ENCODE results near the gene FBXL20. TPM values are rescaled to one million over a fixed set of nuclear protein-coding genes. Genes with fewer than 3 reads are reported as not detected.

FBXL20 gene
- total and polyA plus RNA-seq, 10 of the 15 experiments (the other 5 are each of a cell fraction or from before 2014, with no cell fraction given) = 1.2 to 8.3 (median 4.4) TPM

DNA sequence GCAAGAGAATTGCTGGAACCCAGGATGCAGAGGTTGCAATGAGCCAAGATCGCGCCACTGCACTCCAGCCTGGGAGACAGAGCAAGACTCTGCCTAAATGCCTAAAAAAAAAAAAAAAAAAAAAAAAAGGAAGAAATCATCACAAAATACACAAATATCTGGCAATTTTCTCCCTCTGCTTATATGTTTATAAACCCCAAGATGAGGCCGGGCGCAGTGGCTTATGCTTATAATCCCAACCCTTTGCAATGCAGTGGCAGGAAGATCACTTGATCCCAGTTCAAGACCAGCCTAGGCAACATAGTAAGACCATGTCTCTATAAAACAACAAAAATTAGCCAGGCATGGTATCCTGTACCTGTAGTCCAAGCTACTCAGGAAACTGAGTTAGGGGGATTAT is 28.2 kb upstream of the FBXL20 start (continued):
- TF ChIP-seq CREM (IDR thresholded peaks at IDR 0.05; ENCODE audit: low read depth) = no peak

- DNase-seq (ENCODE audit: low read depth, low spot score) (no peak), ATAC-seq (no peak), FAIRE-seq (no peak)
- no peaks in the 10 kb centered on the region for H3K79me2 ChIP-seq (ENCODE audit: control insufficient read depth, insufficient read depth, low read length)
- no peak overlapping the region for H3K4me2 ChIP-seq (ENCODE audit: control insufficient read depth, insufficient read depth)
- no peaks in the 10 kb centered on the region for H3K9me3 ChIP-seq (replicated peaks; ENCODE audit: control insufficient read depth, insufficient read depth, low read length)
- intact Hi-C loops (cut with micrococcal nuclease; ENCODE audit: unreplicated experiment) (no loop called here), in situ Hi-C loops (cut with MboI) (no loop called here)
- no peaks in the 10 kb centered on the region for H3K27me3 ChIP-seq (replicated peaks in 1 of 2; ENCODE audit: control insufficient read depth in 2 of 2, insufficient read depth in 2 of 2, low read length in 1 of 2)
- H3K9ac ChIP-seq (ENCODE audit: control insufficient read depth, insufficient read depth, low read length) = no peak overlapping the region
- TF ChIP-seq, protein P1, sequence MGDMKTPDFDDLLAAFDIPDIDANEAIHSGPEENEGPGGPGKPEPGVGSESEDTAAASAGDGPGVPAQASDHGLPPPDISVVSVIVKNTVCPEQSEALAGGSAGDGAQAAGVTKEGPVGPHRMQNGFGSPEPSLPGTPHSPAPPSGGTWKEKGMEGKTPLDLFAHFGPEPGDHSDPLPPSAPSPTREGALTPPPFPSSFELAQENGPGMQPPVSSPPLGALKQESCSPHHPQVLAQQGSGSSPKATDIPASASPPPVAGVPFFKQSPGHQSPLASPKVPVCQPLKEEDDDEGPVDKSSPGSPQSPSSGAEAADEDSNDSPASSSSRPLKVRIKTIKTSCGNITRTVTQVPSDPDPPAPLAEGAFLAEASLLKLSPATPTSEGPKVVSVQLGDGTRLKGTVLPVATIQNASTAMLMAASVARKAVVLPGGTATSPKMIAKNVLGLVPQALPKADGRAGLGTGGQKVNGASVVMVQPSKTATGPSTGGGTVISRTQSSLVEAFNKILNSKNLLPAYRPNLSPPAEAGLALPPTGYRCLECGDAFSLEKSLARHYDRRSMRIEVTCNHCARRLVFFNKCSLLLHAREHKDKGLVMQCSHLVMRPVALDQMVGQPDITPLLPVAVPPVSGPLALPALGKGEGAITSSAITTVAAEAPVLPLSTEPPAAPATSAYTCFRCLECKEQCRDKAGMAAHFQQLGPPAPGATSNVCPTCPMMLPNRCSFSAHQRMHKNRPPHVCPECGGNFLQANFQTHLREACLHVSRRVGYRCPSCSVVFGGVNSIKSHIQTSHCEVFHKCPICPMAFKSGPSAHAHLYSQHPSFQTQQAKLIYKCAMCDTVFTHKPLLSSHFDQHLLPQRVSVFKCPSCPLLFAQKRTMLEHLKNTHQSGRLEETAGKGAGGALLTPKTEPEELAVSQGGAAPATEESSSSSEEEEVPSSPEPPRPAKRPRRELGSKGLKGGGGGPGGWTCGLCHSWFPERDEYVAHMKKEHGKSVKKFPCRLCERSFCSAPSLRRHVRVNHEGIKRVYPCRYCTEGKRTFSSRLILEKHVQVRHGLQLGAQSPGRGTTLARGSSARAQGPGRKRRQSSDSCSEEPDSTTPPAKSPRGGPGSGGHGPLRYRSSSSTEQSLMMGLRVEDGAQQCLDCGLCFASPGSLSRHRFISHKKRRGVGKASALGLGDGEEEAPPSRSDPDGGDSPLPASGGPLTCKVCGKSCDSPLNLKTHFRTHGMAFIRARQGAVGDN (IDR thresholded peaks at IDR 0.05) = no peak
- TF ChIP-seq, protein P2, sequence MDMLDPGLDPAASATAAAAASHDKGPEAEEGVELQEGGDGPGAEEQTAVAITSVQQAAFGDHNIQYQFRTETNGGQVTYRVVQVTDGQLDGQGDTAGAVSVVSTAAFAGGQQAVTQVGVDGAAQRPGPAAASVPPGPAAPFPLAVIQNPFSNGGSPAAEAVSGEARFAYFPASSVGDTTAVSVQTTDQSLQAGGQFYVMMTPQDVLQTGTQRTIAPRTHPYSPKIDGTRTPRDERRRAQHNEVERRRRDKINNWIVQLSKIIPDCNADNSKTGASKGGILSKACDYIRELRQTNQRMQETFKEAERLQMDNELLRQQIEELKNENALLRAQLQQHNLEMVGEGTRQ (IDR thresholded peaks at IDR 0.05; ENCODE audit: borderline replicate concordance, low read depth, low read length) = no peak
- TF ChIP-seq TCF12 (IDR thresholded peaks at IDR 0.05; ENCODE audit: low read depth, low read length) = no peak
- TF ChIP-seq PRDM15 (CRISPR knock-in tag; IDR thresholded peaks at IDR 0.05) = no peak
- TF ChIP-seq PAX5 (IDR thresholded peaks at IDR 0.05; ENCODE audit: borderline replicate concordance, low read depth, low read length) = no peak
- TF ChIP-seq CBX5 (IDR thresholded peaks at IDR 0.05; ENCODE audit: low read depth) = no peak
- H2AFZ ChIP-seq (ENCODE audit: control insufficient read depth, low read depth, low read length) = no peak overlapping the region
- 95% methylated on average over 1 of the region's 1 CpG for WGBS (ENCODE audit: insufficient coverage, insufficient replicate concordance, low lambda C conversion rate, missing lambda C conversion rate)
- peaks cover 11 to 22% of the 10 kb centered on the region in 2 experiments for H3K36me3 ChIP-seq (ENCODE audit: control insufficient read depth in 2 of 2, insufficient read depth in 2 of 2, low read length in 1 of 2)
- ChIA-PET CTCF (interaction anchor here (0.8 kb wide), 1 partner anchor 1491 kb away, joined by 3 read pairs; no protein-coding TSS in a partner anchor), RAD21 (ENCODE audit: unreplicated experiment) (no interaction called here), SMC1A (ENCODE audit: uncharacterized antibody, unreplicated experiment) (interaction anchor here (1.4 to 1.5 kb wide), 2 partner anchors 10 to 131 kb away, joined by 3 to 5 read pairs; no protein-coding TSS in a partner anchor), POLR2A (no interaction called here)
- no peaks in the 10 kb centered on the region for H4K20me1 ChIP-seq (ENCODE audit: control insufficient read depth, insufficient read depth)
- BruUV-seq (replicated peaks) = no TSS peak
- no peaks in the 10 kb centered on the region for H3K4me1 ChIP-seq (ENCODE audit: control insufficient read depth, insufficient read depth, low read length)
- H3K27ac ChIP-seq (ENCODE audit: control insufficient read depth, insufficient read depth) = no peak overlapping the region
- no peak overlapping the region for H3K4me3 ChIP-seq
These were observed 14.7 kb upstream of the FBXL20 start for GRCh38 chr17:39416141-39416540.

Measured in GM12878 (cell line).